GM12878 (cell line): ENCODE data around the gene KLK12. TPM values are rescaled to one million over a fixed set of nuclear protein-coding genes. Genes with fewer than 3 reads are reported as not detected.

Experiments
- ATAC-seq: fragments of 200-7000 bp; cut with Tn5 transposase; 3 replicates; pipeline ENCODE4 v1.9.1; 2020; ENCODE audit warnings: mild to moderate bottlenecking, moderate library complexity
- BruUV-seq: library from RNA; stranded (reverse); fragments of 400-500 nt; replicated peaks from 2 replicates; lab custom pipeline; 2021; lab: Mats Ljungman, UMichigan
- CTCF ChIA-PET: fragments of 300-600 bp; sonication (Branson Sonifier 250); formaldehyde crosslinking; extraction: SDS; loops from one replicate; lab custom pipeline; 2021; ENCODE audit warnings: inconsistent platforms; lab: Yijun Ruan, JAX
- POLR2A ChIA-PET: fragments of 350-600 bp; formaldehyde crosslinking; extraction: SDS; loops from one replicate; lab custom pipeline; 2021; ENCODE audit warnings: inconsistent platforms; lab: Charles Lee
- RAD21 ChIA-PET: fragments of 300-600 bp; sonication (Branson Sonifier 250); formaldehyde crosslinking; loops from one replicate; lab custom pipeline; 2023; ENCODE audit warnings: antibody characterized with exemption; ENCODE audit not compliant: unreplicated experiment; lab: Charles Lee
- SMC1A ChIA-PET: fragments of 300-600 bp; sonication (Branson Sonifier 250); formaldehyde crosslinking; loops from one replicate; lab custom pipeline; 2023; ENCODE audit not compliant: unreplicated experiment, uncharacterized antibody; lab: Charles Lee
- DNase-seq: peaks from one replicate; pipeline ENCODE4 v3.0.0-alpha.2; 2011; ENCODE audit warnings: low read depth, low spot score
- FAIRE-seq: peaks from 3 replicates; lab custom pipeline; 2011; peaks lifted over from hg19 to GRCh38; lab: Jason Lieb, UNC
- H2AFZ ChIP-seq: 2 replicates; pipeline ENCODE4 v1.6.0; 2011; ENCODE audit warnings: low read depth, low read length, control low read depth; ENCODE audit not compliant: control insufficient read depth
- H3K27ac ChIP-seq: 2 replicates; pipeline ENCODE4 v1.5.1; 2011; ENCODE audit warnings: control low read depth; ENCODE audit not compliant: control insufficient read depth, insufficient read depth
- H3K27me3 ChIP-seq, 2 experiments: replicated peaks in 1 of 2; 2 replicates each; pipeline versions ENCODE4 v1.6.0 to v1.6.1; 2011; ENCODE audit warnings: low read length in 1 of 2; ENCODE audit not compliant: control insufficient read depth in 2 of 2, insufficient read depth in 2 of 2
- H3K36me3 ChIP-seq, 2 experiments: 2 replicates each; pipeline ENCODE4 v1.5.1; 2011; ENCODE audit warnings: low read length in 1 of 2; ENCODE audit not compliant: control insufficient read depth in 2 of 2, insufficient read depth in 2 of 2
- H3K4me1 ChIP-seq: 2 replicates; pipeline ENCODE4 v1.6.1; 2011; ENCODE audit warnings: mild to moderate bottlenecking, low read length, moderate library complexity, mixed read lengths; ENCODE audit not compliant: control insufficient read depth, insufficient read depth
- H3K4me2 ChIP-seq: 2 replicates; pipeline ENCODE4 v1.6.0; 2011; ENCODE audit warnings: control low read depth; ENCODE audit not compliant: control insufficient read depth, insufficient read depth
- H3K4me3 ChIP-seq: fragments of 200-600 bp; sonication (generic); 2 replicates; pipeline ENCODE4 v1.5.1; 2016
- H3K79me2 ChIP-seq: 2 replicates; pipeline ENCODE4 v1.6.0; 2011; ENCODE audit warnings: low read length; ENCODE audit not compliant: control insufficient read depth, insufficient read depth
- H3K9ac ChIP-seq: 2 replicates; pipeline ENCODE4 v1.8.0; 2011; ENCODE audit warnings: low read length, control low read depth, mixed read lengths; ENCODE audit not compliant: control insufficient read depth, insufficient read depth
- H3K9me3 ChIP-seq: replicated peaks from 3 replicates; pipeline ENCODE4 v1.5.1; 2011; ENCODE audit warnings: mild to moderate bottlenecking, low read length; ENCODE audit not compliant: control insufficient read depth, insufficient read depth
- H4K20me1 ChIP-seq: 2 replicates; pipeline ENCODE4 v1.6.0; 2011; ENCODE audit not compliant: control insufficient read depth, insufficient read depth
- BCLAF1 ChIP-seq: fragments of 450-650 bp; IDR thresholded peaks from 2 replicates; pipeline ENCODE4 v1.6.1; 2017; ENCODE audit warnings: antibody characterized with exemption, mild to moderate bottlenecking, moderate library complexity
- CEBPB ChIP-seq, 2 experiments: fragments of 150-350 bp in 1 of 2; IDR thresholded peaks; 2 replicates each; pipeline ENCODE4 v1.6.1; 2012 to 2014; ENCODE audit warnings: low read depth in 2 of 2, low read length in 2 of 2, borderline replicate concordance in 1 of 2, inconsistent platforms in 1 of 2
- E4F1 ChIP-seq: fragments of 450-650 bp; IDR thresholded peaks from 2 replicates; pipeline ENCODE4 v1.6.1; 2018; ENCODE audit warnings: borderline replicate concordance, mild to moderate bottlenecking; ENCODE audit not compliant: partially characterized antibody
- HCFC1 ChIP-seq: fragments of 150-350 bp; IDR thresholded peaks from 2 replicates; pipeline ENCODE4 v1.6.1; 2014; ENCODE audit warnings: low read length
- KDM1A ChIP-seq: fragments of 200-600 bp; sonication (generic); IDR thresholded peaks from 2 replicates; pipeline ENCODE4 v1.6.1; 2016; ENCODE audit warnings: borderline replicate concordance
- NR2C1 ChIP-seq: fragments of 450-650 bp; IDR thresholded peaks from 2 replicates; pipeline ENCODE4 v1.6.1; 2017; ENCODE audit warnings: antibody characterized with exemption, mild to moderate bottlenecking, moderate library complexity
- POLR2AphosphoS2 ChIP-seq: IDR thresholded peaks from 2 replicates; pipeline ENCODE4 v1.6.1; 2011; ENCODE audit warnings: low read depth, mild to moderate bottlenecking, low read length, improper control_type of control experiment, moderate library complexity
- SUPT20H ChIP-seq: IDR thresholded peaks from 2 replicates; pipeline ENCODE4 v1.6.1; 2011; ENCODE audit warnings: low read depth, mild to moderate bottlenecking, low read length, moderate library complexity, borderline replicate concordance; ENCODE audit not compliant: control insufficient read depth
- WGBS: methylation state at CpG from one replicate; pipeline ENCODE4 v1.1.6; 2016; ENCODE audit warnings: low lambda C conversion rate; ENCODE audit not compliant: insufficient replicate concordance, insufficient coverage; ENCODE audit errors: missing lambda C conversion rate; 5-methylcytosine and 5-hydroxymethylcytosine counted together
- in situ Hi-C: fragments of 300-500 bp; cut with MboI; formaldehyde crosslinking; loops from 9 replicates; pipeline ENCODE4 v1.14.3; 2018; ENCODE audit warnings: mixed read lengths
- intact Hi-C: fragments of 100-400 bp; cut with micrococcal nuclease; formaldehyde crosslinking; loops from one replicate; pipeline ENCODE4 v1.14.2; 2022; ENCODE audit not compliant: unreplicated experiment
- polyA plus RNA-seq, 11 experiments: library from polyadenylated mRNA; depleted of rRNA in 4 of 11; unstranded in 6 of 11; stranded (reverse) in 5 of 11; fragments of >200 nt; fragmentation: Nextera tagmentation in 4 of 11; fragmentation: Illumina TruSeq in 1 of 11; extraction: Ambion mirVana in 4 of 11; extraction: Trizol in 1 of 11; gene quantifications; 1 replicate in 1 of 11; 2 replicates in 10 of 11; pipeline versions ENCODE4 v1.2.1 to v1.2.3, GENCODE V29; 2011 to 2016; ENCODE audit warnings: inconsistent platforms in 2 of 11, missing spikeins in 2 of 11, low read depth in 1 of 11
- total RNA-seq, 4 experiments: library from RNA; depleted of rRNA in 3 of 4; stranded (reverse); fragments of >200 nt in 3 of 4; fragmentation: Illumina TruSeq in 1 of 4; extraction: Trizol in 1 of 4; gene quantifications; 2 replicates each; pipeline versions ENCODE4 v1.2.1 to v1.2.3, GENCODE V29; 2013 to 2021

KLK12 gene
- total and polyA plus RNA-seq, 10 of the 15 experiments (the other 5 are each of a cell fraction or from before 2014, with no cell fraction given), result not detected

GRCh38 chr19:51060336-51060735 lies 25.5 kb upstream of the KLK12 start:
- Histone ChIP-seq H3K27me3 (no peaks in the 10 kb centered on the region), H3K9me3 (no peaks in the 10 kb centered on the region), H3K27ac (no peak overlapping the region), H3K9ac (no peak overlapping the region), H3K4me1 (no peaks in the 10 kb centered on the region), H3K4me2 (no peak overlapping the region), H3K79me2 (no peaks in the 10 kb centered on the region), H4K20me1 (no peaks in the 10 kb centered on the region), H2AFZ (no peak overlapping the region), H3K4me3 (no peak overlapping the region), H3K36me3 (no peaks in the 10 kb centered on the region)
- WGBS, result 31% methylated on average over 4 of the region's 4 CpGs
- SMC1A ChIA-PET, result no interaction called here
- ATAC-seq, result no peak
- no TSS peak for BruUV-seq
- in situ Hi-C loops (no loop called here), intact Hi-C loops (no loop called here)
- CTCF ChIA-PET, result no interaction called here
- no peak for DNase-seq
- RAD21 ChIA-PET, result no interaction called here
- POLR2A ChIA-PET, result no interaction called here
- FAIRE-seq, result no peak
- no peak for TF ChIP-seq KDM1A
- no peak for TF ChIP-seq POLR2AphosphoS2
- no peak for TF ChIP-seq NR2C1
- TF ChIP-seq SUPT20H, result no peak
- no peak for TF ChIP-seq HCFC1
- TF ChIP-seq BCLAF1, result no peak
- TF ChIP-seq CEBPB (IDR thresholded peaks at IDR 0.05; ENCODE audit: borderline replicate concordance in 1 of 2, low read depth in 2 of 2, low read length in 2 of 2), result no peak
- TF ChIP-seq E4F1, result no peak
